Kidney epithelial cell (primary cell): ENCODE results near the gene NBAS. TPM values are rescaled to one million over a fixed set of nuclear protein-coding genes. Genes with fewer than 3 reads are reported as not detected.

Experiments
- DNase-seq: peaks from one replicate; pipeline ENCODE4 v3.0.0-alpha.2; 2010; ENCODE audit warnings: low read depth
- H3K27me3 ChIP-seq: 2 replicates; pipeline ENCODE4 v1.6.0; 2011; ENCODE audit warnings: low read length; ENCODE audit not compliant: control insufficient read depth, insufficient read depth
- H3K36me3 ChIP-seq: 2 replicates; pipeline ENCODE4 v1.5.1; 2011; ENCODE audit warnings: low read length; ENCODE audit not compliant: control insufficient read depth, insufficient read depth
- H3K4me3 ChIP-seq: 2 replicates; pipeline ENCODE4 v1.5.1; 2011; ENCODE audit warnings: low read depth, mild to moderate bottlenecking, control low read depth, low read length
- total RNA-seq: library from RNA; depleted of rRNA; stranded (reverse); fragments of >200 nt; gene quantifications from 2 replicates; pipeline ENCODE4 v1.2.3, GENCODE V29; 2015
- TF ChIP-seq, protein P1 (sequence below): IDR thresholded peaks from 2 replicates; pipeline ENCODE4 v1.5.1; 2011; ENCODE audit warnings: mild to moderate bottlenecking, moderate library complexity, low read length, control low read depth, inconsistent platforms; ENCODE audit not compliant: insufficient read depth, poor library complexity, severe bottlenecking

The NBAS gene
- total RNA-seq, 1 donor from 2014 or later: 67.0 TPM

DNA sequence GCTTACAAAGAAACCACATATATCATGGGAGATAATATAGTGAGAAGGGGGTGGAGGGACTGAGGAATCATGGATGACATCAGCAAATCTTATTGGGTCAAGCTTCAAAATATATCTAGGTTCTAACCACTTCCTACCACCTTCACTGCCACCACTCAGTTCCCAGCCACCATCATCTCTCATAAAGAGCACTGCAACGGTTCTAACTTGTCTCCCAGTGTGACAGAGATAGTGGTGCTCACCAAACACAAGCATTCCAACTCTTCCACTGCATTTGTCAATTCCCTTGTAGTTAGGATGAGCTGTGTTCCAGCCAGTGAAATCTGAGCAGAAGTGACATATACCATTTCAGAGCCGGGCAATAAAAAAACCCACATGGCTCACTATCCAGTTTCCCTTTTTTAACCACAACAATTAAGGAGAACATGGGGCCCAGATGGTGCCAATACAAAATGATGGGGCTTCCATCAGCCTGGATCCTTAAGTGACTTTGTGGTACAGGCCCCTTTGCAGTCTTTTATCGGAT, 318.1 kb downstream of the NBAS start:
- Histone ChIP-seq H3K27me3 (no peaks in the 10 kb centered on the region), H3K4me3 (no peak overlapping the region), H3K36me3 (no peaks in the 10 kb centered on the region)
- no peak for DNase-seq
- TF ChIP-seq, protein P1, sequence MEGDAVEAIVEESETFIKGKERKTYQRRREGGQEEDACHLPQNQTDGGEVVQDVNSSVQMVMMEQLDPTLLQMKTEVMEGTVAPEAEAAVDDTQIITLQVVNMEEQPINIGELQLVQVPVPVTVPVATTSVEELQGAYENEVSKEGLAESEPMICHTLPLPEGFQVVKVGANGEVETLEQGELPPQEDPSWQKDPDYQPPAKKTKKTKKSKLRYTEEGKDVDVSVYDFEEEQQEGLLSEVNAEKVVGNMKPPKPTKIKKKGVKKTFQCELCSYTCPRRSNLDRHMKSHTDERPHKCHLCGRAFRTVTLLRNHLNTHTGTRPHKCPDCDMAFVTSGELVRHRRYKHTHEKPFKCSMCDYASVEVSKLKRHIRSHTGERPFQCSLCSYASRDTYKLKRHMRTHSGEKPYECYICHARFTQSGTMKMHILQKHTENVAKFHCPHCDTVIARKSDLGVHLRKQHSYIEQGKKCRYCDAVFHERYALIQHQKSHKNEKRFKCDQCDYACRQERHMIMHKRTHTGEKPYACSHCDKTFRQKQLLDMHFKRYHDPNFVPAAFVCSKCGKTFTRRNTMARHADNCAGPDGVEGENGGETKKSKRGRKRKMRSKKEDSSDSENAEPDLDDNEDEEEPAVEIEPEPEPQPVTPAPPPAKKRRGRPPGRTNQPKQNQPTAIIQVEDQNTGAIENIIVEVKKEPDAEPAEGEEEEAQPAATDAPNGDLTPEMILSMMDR: no peak

DNA sequence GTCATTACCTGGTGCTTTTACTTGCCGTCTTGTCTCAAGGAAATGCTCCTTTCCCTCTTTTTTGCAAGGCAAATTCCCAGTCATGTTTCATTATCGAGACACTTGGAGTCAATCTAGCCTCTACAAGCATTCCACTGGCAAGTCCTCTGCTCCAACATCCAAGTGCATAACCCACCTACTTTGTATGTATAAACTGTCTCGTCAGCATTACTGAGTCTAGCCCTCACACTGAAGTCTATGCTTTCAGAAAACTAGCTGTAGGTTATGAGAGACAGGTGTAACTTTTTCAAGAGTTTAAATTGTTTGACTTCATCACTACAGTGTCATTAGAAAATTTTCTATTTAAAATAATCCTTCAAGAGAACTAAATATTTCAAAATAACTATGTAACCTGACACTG, 319.2 kb downstream of the NBAS start:
- Histone ChIP-seq H3K4me3 (no peak overlapping the region), H3K27me3 (no peaks in the 10 kb centered on the region), H3K36me3 (no peaks in the 10 kb centered on the region)
- no peak for DNase-seq
- TF ChIP-seq, protein P1: no peak

DNA sequence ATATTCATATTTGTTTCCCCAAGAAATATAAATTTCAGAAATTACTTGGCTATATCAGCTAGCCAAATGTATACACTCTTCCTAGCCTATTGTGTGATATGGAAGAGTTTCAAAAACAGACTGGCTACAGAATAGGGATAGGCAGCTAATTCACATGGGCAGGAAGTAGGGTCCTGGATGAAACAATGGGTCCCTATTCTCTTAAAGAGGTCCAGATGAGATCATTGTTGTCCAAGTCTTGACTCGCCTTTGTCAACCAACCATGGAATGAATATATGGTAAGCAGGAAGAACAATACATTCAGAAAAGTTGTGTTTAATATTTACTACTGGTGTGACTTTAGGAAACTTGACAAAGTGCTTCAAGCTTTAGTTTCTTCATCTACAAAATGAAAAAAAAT, 319.9 kb downstream of the NBAS start:
- Histone ChIP-seq H3K4me3 (no peak overlapping the region), H3K27me3 (no peaks in the 10 kb centered on the region), H3K36me3 (no peaks in the 10 kb centered on the region)
- no peak for DNase-seq
- TF ChIP-seq, protein P1: no peak

DNA sequence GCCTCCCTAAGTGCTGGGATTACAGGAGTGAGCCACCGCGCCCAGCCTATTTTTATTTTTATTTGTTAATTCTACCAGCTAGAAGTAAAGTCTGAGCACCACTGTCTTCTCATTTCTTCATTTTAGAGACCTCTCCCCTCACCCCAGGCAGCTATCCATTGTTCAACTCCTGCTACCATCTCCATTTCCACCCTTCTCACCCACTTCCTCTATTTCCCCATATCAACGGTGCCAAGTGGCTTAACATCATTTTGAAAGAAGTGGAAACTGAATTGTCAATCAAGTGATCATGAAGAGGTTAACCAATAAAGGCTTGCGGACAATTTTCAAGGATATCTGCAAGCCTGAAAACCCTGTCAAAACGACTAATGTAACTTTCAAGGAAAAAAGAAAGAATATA, 323.1 kb downstream of the NBAS start:
- no peaks in the 10 kb centered on the region for H3K36me3 ChIP-seq
- TF ChIP-seq, protein P1: no peak
- no peaks in the 10 kb centered on the region for H3K27me3 ChIP-seq
- H3K4me3 ChIP-seq: no peak overlapping the region
- no peak for DNase-seq

DNA sequence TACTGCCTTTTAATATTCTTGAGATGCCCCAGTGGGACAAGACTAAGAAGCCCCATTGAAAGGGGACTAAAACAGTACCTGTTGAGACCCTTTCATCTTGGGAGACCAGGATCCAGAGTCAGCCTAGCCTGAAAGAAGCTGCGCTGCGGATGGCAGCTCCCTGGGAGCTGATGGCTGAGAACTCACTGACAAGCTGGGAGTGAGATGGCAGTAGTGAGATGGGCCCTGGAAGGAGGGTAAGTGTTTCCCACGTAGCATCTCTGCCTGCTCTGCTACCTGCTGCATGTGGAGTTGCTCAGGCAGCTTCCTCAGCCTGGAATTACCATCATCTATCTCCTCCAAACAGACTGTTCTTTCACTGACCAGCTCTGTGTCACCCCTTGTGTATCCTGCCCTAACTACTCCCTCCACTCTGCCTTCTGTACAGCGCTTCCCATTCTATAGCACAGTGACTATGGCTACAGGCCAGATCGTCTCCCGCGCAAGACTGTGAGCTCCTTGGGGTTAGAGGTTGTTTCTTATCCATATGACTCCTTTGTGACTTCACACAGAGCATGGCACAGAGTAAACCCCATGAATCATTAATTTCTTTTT, 330.4 kb downstream of the NBAS start:
- TF ChIP-seq, protein P1: no peak
- Histone ChIP-seq H3K27me3 (no peaks in the 10 kb centered on the region), H3K4me3 (no peak overlapping the region), H3K36me3 (no peaks in the 10 kb centered on the region)
- no peak for DNase-seq

DNA sequence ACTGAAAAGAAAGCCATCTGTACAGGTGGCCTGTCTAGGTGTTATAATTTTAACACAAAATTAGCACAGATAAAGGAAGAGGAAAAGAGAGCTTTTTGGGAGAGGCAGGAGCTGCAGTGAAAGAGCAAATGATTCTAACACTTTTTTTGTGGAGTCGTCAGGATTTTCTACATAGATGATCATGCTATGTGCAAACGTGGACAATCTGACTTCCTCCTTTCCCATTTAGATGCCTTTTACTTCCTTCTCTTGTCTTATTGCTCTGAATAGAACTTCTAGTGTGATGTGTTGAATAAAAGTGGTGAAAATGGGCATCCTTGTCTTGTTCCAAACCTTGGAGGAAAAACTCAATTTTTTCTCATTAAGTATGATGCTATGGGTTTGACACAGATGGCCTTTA, 334.5 kb downstream of the NBAS start:
- no peak overlapping the region for H3K4me3 ChIP-seq
- no peak for DNase-seq
- no peaks in the 10 kb centered on the region for H3K36me3 ChIP-seq
- H3K27me3 ChIP-seq: no peaks in the 10 kb centered on the region
- TF ChIP-seq, protein P1: no peak
